IMR-90 (cell line): Measurements from ENCODE around the gene ADGRV1. TPM values are rescaled to one million over a fixed set of nuclear protein-coding genes. Genes with fewer than 3 reads are reported as not detected.

Experiments used
- ATAC-seq: fragments of 200-7000 bp; cut with Tn5 transposase; 2 replicates; pipeline ENCODE4 v1.9.1; 2020; ENCODE audit warnings: low read depth, mild to moderate bottlenecking, moderate library complexity
- BruUV-seq: library from RNA; stranded (reverse); fragments of 400-500 nt; replicated peaks from 2 replicates; lab custom pipeline; 2021; lab: Mats Ljungman, UMichigan
- CTCF ChIA-PET: fragments of 300-600 bp; formaldehyde crosslinking; extraction: SDS; loops from one replicate; lab custom pipeline; 2021; ENCODE audit warnings: antibody characterized with exemption; lab: Yijun Ruan, JAX
- POLR2A ChIA-PET: fragments of 300-600 bp; sonication (Branson Sonifier 250); formaldehyde crosslinking; loops from one replicate; lab custom pipeline; 2022; ENCODE audit warnings: antibody characterized with exemption; ENCODE audit not compliant: unreplicated experiment; lab: Charles Lee
- DNase-seq: peaks from one replicate; pipeline ENCODE4 v3.0.0; 2013
- H2AFZ ChIP-seq: replicated peaks from 2 replicates; pipeline ENCODE3; 2013; ENCODE audit warnings: low read length, mild to moderate bottlenecking; ENCODE audit not compliant: poor library complexity
- H2AK5ac ChIP-seq: 2 replicates; pipeline ENCODE4 v1.6.1; 2013; ENCODE audit warnings: low read depth, low read length, inconsistent platforms
- H2AK9ac ChIP-seq: replicated peaks from 2 replicates; pipeline ENCODE3; 2013; ENCODE audit warnings: mild to moderate bottlenecking, low read depth, low read length, moderate library complexity; ENCODE audit not compliant: poor library complexity
- H2BK120ac ChIP-seq: 2 replicates; pipeline ENCODE4 v1.6.1; 2013; ENCODE audit warnings: low read depth, low read length, inconsistent platforms
- H2BK15ac ChIP-seq: 3 replicates; pipeline ENCODE4 v1.6.1; 2013; ENCODE audit warnings: low read depth, low read length, inconsistent platforms
- H2BK20ac ChIP-seq: 2 replicates; pipeline ENCODE4 v1.6.1; 2013; ENCODE audit warnings: low read depth, mild to moderate bottlenecking, inconsistent platforms, low read length, moderate library complexity
- H2BK5ac ChIP-seq: 2 replicates; pipeline ENCODE4 v1.6.1; 2013; ENCODE audit warnings: mild to moderate bottlenecking, low read depth, low read length, inconsistent platforms; ENCODE audit not compliant: poor library complexity, severe bottlenecking
- H3K14ac ChIP-seq: replicated peaks from 2 replicates; pipeline ENCODE4 v1.6.1; 2013; ENCODE audit warnings: low read depth, low read length, inconsistent platforms
- H3K18ac ChIP-seq: 2 replicates; pipeline ENCODE4 v1.6.1; 2013; ENCODE audit warnings: low read depth, low read length, control low read depth
- H3K23ac ChIP-seq: 2 replicates; pipeline ENCODE4 v1.6.1; 2013; ENCODE audit warnings: low read depth, low read length, inconsistent platforms
- H3K27ac ChIP-seq: 2 replicates; pipeline ENCODE4 v1.5.1; 2013; ENCODE audit warnings: mild to moderate bottlenecking, control low read depth, low read length; ENCODE audit not compliant: insufficient read depth
- H3K27me3 ChIP-seq: 2 replicates; pipeline ENCODE4 v1.6.1; 2013; ENCODE audit warnings: low read length; ENCODE audit not compliant: control insufficient read depth, insufficient read depth
- H3K36me3 ChIP-seq: 2 replicates; pipeline ENCODE4 v1.6.1; 2013; ENCODE audit warnings: low read length, mixed read lengths; ENCODE audit not compliant: control insufficient read depth, insufficient read depth
- H3K4ac ChIP-seq: 2 replicates; pipeline ENCODE4 v1.6.1; 2013; ENCODE audit warnings: low read depth, low read length, inconsistent platforms
- H3K4me1 ChIP-seq: 2 replicates; pipeline ENCODE4 v1.6.1; 2013; ENCODE audit warnings: low read length, mixed read lengths; ENCODE audit not compliant: control insufficient read depth, insufficient read depth
- H3K4me2 ChIP-seq: 2 replicates; pipeline ENCODE4 v1.6.1; 2013; ENCODE audit warnings: low read depth, mild to moderate bottlenecking, control low read depth, low read length, moderate library complexity
- H3K4me3 ChIP-seq: 2 replicates; pipeline ENCODE4 v1.5.1; 2013; ENCODE audit warnings: low read depth, mild to moderate bottlenecking, control low read depth, low read length, moderate library complexity; ENCODE audit not compliant: insufficient read depth
- H3K56ac ChIP-seq: 2 replicates; pipeline ENCODE4 v1.6.1; 2013; ENCODE audit warnings: low read length, inconsistent platforms; ENCODE audit not compliant: insufficient read depth; ENCODE audit errors: extremely low read depth
- H3K79me1 ChIP-seq, 2 experiments: 2 replicates each; pipeline ENCODE4 v1.6.1; 2013; ENCODE audit warnings: low read length in 2 of 2, inconsistent platforms in 1 of 2, low read depth in 1 of 2
- H3K9ac ChIP-seq: 2 replicates; pipeline ENCODE4 v1.6.1; 2013; ENCODE audit warnings: low read depth, low read length, control low read depth
- H3K9me1 ChIP-seq: 2 replicates; pipeline ENCODE4 v1.6.1; 2013; ENCODE audit warnings: low read length, inconsistent platforms; ENCODE audit not compliant: insufficient read depth
- H3K9me3 ChIP-seq: 2 replicates; pipeline ENCODE4 v1.6.1; 2013; ENCODE audit warnings: low read length; ENCODE audit not compliant: control insufficient read depth, insufficient read depth
- H4K20me1 ChIP-seq: 2 replicates; pipeline ENCODE4 v1.6.1; 2013; ENCODE audit warnings: low read length, inconsistent platforms; ENCODE audit not compliant: insufficient read depth
- H4K5ac ChIP-seq: 2 replicates; pipeline ENCODE4 v1.6.1; 2013; ENCODE audit warnings: mild to moderate bottlenecking, low read depth, low read length, control low read depth
- H4K8ac ChIP-seq, 2 experiments: 2 replicates each; pipeline ENCODE4 v1.6.1; 2013; ENCODE audit warnings: low read depth in 2 of 2, low read length in 2 of 2, control low read depth in 1 of 2, inconsistent platforms in 1 of 2
- H4K91ac ChIP-seq: 2 replicates; pipeline ENCODE4 v1.6.1; 2013; ENCODE audit warnings: low read depth, low read length, inconsistent platforms; ENCODE audit not compliant: insufficient read depth
- CEBPB ChIP-seq: IDR thresholded peaks from 2 replicates; pipeline ENCODE4 v1.6.1; 2012; ENCODE audit warnings: low read depth, low read length, improper control_type of control experiment
- CHD1 ChIP-seq: IDR thresholded peaks from 2 replicates; pipeline ENCODE4 v1.6.1; 2012; ENCODE audit warnings: low read depth, low read length, improper control_type of control experiment
- FOS ChIP-seq: fragments of 150-350 bp; IDR thresholded peaks from 2 replicates; pipeline ENCODE4 v1.6.1; 2016; ENCODE audit warnings: low read depth, low read length
- NFE2L2 ChIP-seq: fragments of 150-350 bp; IDR thresholded peaks from 2 replicates; pipeline ENCODE4 v1.6.1; 2016; ENCODE audit warnings: low read depth, mild to moderate bottlenecking, low read length
- RAD21 ChIP-seq: IDR thresholded peaks from 2 replicates; pipeline ENCODE4 v1.6.1; 2012; ENCODE audit warnings: low read length, improper control_type of control experiment
- SMC3 ChIP-seq: fragments of 150-350 bp; IDR thresholded peaks from 2 replicates; pipeline ENCODE4 v1.6.1; 2016; ENCODE audit warnings: low read depth, mild to moderate bottlenecking, antibody characterized with exemption, low read length, moderate library complexity
- WGBS, 2 experiments: methylation state at CpG; one replicate each; pipeline versions ENCODE4 v1.1.5 to v1.1.7; 2013; ENCODE audit warnings: missing lambda C conversion rate in 2 of 2; ENCODE audit not compliant: insufficient read length in 1 of 2; ENCODE audit errors: extremely low coverage in 2 of 2; 5-methylcytosine and 5-hydroxymethylcytosine counted together
- dilution Hi-C: fragments of 300-500 bp; cut with HindIII; formaldehyde crosslinking; loops from one replicate; pipeline ENCODE4 v1.14.3; 2018; ENCODE audit warnings: low sequenced_read_pairs; ENCODE audit not compliant: unreplicated experiment
- in situ Hi-C: fragments of 300-500 bp; cut with MboI; formaldehyde crosslinking; loops from 3 replicates; pipeline ENCODE4 v1.14.3; 2019; ENCODE audit warnings: low sequenced_read_pairs, inconsistent platforms, mixed read lengths
- intact Hi-C: fragments of 100-400 bp; cut with micrococcal nuclease; formaldehyde crosslinking; loops from 2 replicates; pipeline ENCODE4 v1.10.0; 2022
- polyA plus RNA-seq, 3 experiments: library from polyadenylated mRNA; depleted of rRNA; stranded (reverse); fragments of >200 nt; gene quantifications; 2 replicates each; pipeline ENCODE4 v1.2.3, GENCODE V29; 2012; ENCODE audit warnings: low replicate concordance in 1 of 3
- total RNA-seq: library from RNA; depleted of rRNA; stranded (reverse); fragments of >200 nt; gene quantifications from 2 replicates; pipeline ENCODE4 v1.2.3, GENCODE V29; 2012
- TF ChIP-seq, protein P1 (sequence below): fragments of 150-350 bp; IDR thresholded peaks from 2 replicates; pipeline ENCODE4 v1.6.1; 2017; ENCODE audit warnings: mild to moderate bottlenecking, antibody characterized with exemption, low read length, low read depth

ADGRV1 gene
- total and polyA plus RNA-seq, 2 of the 4 experiments (the other 2 are of a cell fraction) = under 0.01 TPM; not detected in 1

- H4K5ac ChIP-seq = no peak overlapping the region
- dilution Hi-C loops = no loop called here
Measured at GRCh38 chr5:91027405-91028139, 469.0 kb downstream of the ADGRV1 start.

More at GRCh38 chr5:91027405-91028139, 469.0 kb downstream of the ADGRV1 start:
- Histone ChIP-seq H3K23ac (no peak overlapping the region), H2BK15ac (no peak overlapping the region), H2BK5ac (no peak overlapping the region), H4K20me1 (no peaks in the 10 kb centered on the region), H3K27ac (no peak overlapping the region), H3K4me1 (peaks cover 3% of the 10 kb centered on the region; the same call in 1 of the 2 replicates), H2AK9ac (no peak overlapping the region), H3K4me2 (no peak overlapping the region), H3K9me3 (no peaks in the 10 kb centered on the region), H3K27me3 (no peaks in the 10 kb centered on the region), H3K9ac (no peak overlapping the region), H3K9me1 (no peaks in the 10 kb centered on the region; the same call in 1 of the 2 replicates), H2BK20ac (no peak overlapping the region), H3K36me3 (no peaks in the 10 kb centered on the region), H4K91ac (peak overlapping the region; percentile 68), H2AFZ (no peak overlapping the region), H3K14ac (no peak overlapping the region), H3K79me1 (no peaks in the 10 kb centered on the region), H2BK120ac (no peak overlapping the region), H4K8ac (no peak overlapping the region; a peak in 1 of 4 replicates), H3K4ac (no peak overlapping the region), H3K4me3 (no peak overlapping the region), H3K18ac (peak overlapping the region; percentile 33; the same call in 1 of the 2 replicates), H2AK5ac (no peak overlapping the region), H3K56ac (no peak overlapping the region)
- intact Hi-C loops = no loop called here
- DNase-seq (no peak), ATAC-seq (no peak; the same call in none of the 2 replicates)
- ChIA-PET POLR2A (no interaction called here), CTCF (interaction anchor here (0.6 to 1.0 kb wide), 4 partner anchors 11 to 279 kb away, joined by 3 to 4 read pairs (median 4); no protein-coding TSS in a partner anchor)
- no peak for TF ChIP-seq CEBPB
- TF ChIP-seq, protein P1, sequence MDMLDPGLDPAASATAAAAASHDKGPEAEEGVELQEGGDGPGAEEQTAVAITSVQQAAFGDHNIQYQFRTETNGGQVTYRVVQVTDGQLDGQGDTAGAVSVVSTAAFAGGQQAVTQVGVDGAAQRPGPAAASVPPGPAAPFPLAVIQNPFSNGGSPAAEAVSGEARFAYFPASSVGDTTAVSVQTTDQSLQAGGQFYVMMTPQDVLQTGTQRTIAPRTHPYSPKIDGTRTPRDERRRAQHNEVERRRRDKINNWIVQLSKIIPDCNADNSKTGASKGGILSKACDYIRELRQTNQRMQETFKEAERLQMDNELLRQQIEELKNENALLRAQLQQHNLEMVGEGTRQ = no peak
- no peak for TF ChIP-seq NFE2L2
- TF ChIP-seq FOS = no peak
- no peak for TF ChIP-seq SMC3
- no peak for TF ChIP-seq RAD21
- no peak for TF ChIP-seq CHD1
- in situ Hi-C loops = no loop called here
- BruUV-seq = no TSS peak
- no CpG with 5 or more reads among the region's 1 CpG for WGBS, 2 experiments
